HG03025 (cell line): ENCODE measurements around the gene RBMS3.

ENCODE experiments used
- ATAC-seq: cut with Tn5 transposase; IDR thresholded peaks from one replicate; pipeline ENCODE4 v1.9.1; 2021; ENCODE audit warnings: mild to moderate bottlenecking, moderate library complexity; ENCODE audit not compliant: unreplicated experiment, low FRiP score

The RBMS3 gene

GRCh38 chr3:29826712-29827111 is 545.8 kb downstream of the RBMS3 start:
- no peak for ATAC-seq

GRCh38 chr3:29827756-29828155 is 546.9 kb downstream of the RBMS3 start:
- ATAC-seq, result no peak

- ATAC-seq, result no peak
These were observed 548.5 kb downstream of the RBMS3 start for GRCh38 chr3:29829340-29829739.

DNA sequence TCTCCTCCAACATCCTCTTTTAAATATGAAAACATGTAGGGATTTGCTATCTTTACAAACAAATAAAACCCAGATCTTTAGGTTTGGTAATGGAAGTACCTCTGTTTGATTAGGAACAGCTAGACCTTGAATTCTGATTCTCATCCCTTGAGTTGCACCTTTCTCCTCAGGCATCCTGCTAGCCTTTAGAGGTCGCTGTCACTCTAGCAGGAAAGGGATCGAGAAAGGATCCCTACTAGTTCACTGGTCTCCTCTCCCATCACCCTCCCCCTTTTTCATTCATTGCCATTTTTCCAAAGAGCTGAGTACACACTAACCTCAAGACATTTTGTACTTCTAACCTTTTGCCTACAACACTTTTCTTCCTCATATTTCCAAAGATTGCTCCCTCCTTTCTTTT is 569.8 kb downstream of the RBMS3 start:
- ATAC-seq, result no peak

GRCh38 chr3:29852767-29853166 is 571.9 kb downstream of the RBMS3 start:
- no peak for ATAC-seq

DNA sequence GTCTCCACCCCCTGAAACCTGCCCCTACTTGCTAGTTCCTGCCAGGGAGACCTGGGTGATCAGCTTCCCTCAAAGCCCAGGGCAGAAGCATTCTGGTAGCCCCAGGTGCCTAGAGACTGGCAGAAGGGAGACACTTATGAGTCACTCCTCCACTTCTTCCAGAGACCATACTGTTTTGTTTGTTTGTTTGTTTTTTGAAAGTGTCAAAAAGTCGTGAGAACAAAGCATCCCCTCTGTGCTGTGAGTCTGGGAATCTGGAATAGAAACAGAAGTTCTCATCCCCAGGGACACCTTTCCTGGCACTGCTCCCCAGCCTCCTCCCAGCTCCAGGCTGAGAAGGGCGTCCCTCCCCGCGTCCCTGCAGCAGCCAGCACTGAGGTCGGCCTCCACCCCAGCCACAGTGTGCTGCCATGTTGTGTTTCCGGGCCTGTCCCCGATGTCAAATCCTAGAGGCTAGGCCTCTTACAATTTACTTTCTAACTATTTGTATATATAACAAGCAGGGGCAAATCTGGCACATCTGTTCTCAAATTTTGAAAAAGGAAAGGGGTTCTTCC is 573.0 kb downstream of the RBMS3 start:
- no peak for ATAC-seq

- no peak for ATAC-seq
These were observed 574.0 kb downstream of the RBMS3 start for GRCh38 chr3:29854821-29855220.

DNA sequence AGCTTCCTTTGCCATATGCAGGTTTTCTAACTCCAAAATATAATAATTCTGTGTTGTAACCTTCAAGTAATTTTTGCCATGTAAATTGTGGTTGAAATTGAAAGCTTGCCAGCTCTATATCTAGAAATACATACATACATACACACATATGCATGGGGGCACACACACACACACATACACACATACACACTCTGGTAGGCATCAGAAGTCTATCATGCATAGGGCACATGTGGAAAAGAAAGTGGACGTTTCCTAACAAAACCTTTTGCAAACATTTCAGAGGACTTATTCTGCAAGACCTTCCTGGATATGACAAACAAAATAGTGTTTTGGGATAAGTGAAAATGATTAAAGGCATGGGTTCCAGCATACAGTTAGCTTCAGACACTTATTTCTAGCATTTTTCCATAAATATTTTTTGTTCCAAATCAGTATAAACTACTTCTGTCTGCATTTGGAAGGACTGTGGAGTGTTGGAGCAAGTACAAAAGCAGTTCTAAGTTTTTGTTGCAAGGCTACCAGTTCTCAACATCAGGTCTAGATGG is 578.9 kb downstream of the RBMS3 start:
- no peak for ATAC-seq

GRCh38 chr3:29864809-29865208 is 583.9 kb downstream of the RBMS3 start:
- no peak for ATAC-seq

GRCh38 chr3:29868543-29869101 is 587.8 kb downstream of the RBMS3 start:
- no peak for ATAC-seq

DNA sequence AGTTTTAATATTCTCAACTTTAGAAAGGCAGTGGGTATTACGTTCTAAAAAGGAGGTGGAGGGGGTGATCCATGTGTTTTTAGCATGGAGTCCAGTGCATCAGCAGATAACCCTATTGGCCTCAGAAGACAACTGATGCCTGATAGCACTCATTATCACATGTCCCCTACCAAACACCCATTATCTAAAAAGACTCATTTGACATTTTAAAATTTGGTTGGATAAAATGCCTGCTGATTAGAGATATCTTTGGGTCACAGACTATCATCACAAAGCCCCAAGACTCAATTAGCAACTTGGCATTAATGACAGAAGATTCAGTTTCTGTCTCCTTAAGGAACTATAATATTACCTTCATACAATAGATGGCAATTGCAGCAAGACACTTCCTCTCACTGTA is 589.3 kb downstream of the RBMS3 start:
- no peak for ATAC-seq

DNA sequence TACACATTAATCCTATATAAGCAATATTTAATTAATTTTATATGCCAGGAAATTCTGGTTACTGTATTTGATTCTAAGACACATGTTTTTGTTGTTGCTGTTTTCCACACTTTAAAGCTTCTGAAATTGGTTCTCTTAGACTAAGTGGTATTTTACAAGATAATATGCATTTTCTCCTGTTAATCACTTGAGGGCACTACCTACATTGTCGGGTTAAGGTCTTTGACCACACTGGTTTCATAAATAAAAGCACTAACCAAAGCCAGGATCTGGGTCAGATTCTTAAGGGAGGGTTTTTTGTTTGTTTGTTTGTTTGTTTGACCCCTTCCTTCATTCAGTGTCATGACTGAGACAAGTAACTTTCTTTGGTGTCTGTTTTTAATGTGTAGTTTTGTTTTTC is 590.2 kb downstream of the RBMS3 start:
- no peak for ATAC-seq

DNA sequence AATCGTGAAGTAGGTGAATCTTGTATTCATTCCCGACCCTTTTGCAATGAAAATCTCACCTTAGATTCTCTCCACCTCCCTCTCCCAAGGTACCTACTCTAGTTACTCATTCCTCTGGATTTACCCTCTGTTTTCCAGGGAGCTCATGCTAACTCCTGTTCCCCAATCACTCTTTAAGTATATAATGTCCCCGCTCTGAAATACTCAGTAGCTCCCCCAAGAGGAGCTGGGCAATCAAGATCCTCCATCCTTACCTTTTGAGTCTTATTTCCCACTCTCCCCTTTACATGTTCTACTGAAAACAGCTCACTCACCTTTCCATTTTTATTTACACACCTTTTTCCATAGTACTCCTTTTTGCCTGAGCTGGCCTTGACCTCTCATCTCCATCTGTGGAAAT is 599.9 kb downstream of the RBMS3 start:
- no peak for ATAC-seq

DNA sequence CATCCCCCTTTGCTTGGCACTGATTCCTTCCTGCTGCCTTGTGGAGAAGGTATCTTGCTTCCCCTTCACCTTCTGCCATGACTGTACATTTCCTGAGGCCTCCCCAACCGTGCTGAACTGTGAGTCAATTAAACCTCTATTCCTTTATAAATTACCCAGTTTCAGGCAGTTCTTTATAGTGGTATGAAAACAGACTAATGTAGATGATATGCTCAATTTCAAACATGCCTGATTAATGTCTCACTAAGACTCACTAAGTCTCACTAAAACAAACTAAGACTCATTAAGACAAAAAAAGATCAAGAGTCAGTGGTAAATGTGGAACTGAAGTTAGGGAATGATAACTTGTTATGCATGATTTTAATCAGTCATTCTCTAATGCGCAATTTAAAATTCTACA is 606.6 kb downstream of the RBMS3 start:
- ATAC-seq, result no peak

DNA sequence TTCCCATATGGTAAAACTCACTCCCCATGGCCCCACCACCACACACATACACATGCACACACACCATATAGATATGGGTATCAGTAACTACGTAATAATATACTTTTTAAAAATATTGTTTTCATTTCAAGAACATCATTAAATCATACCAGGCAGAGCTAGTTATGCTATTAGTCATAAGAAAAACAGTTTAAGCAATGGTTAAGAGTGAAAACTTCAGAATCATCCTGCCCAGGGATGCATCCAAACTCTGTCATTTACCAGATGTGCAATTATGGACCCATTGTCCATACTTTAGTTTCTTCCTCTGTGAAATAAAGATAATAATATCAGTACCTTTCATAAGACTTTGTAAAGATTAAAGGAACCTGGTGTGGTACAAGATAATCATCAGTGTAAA is 608.3 kb downstream of the RBMS3 start:
- ATAC-seq, result no peak

DNA sequence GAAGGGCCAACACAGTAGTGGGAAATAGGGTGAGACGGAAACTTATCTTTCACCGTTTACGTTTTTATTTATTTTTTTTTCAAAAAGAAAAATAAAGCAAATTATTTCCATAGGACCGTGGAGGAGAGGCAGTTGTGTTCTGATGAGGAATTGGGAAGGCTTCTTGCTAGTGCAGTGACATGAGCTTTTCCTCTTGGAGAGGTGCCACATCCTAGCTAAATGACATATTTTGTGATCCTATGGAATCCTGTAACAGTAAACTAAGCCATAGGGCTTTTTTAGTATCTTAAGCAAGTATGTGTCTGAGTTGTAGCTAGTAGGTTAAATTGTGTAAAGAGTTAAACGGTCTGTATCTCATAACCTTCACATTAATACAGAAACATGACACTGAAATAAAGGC is 609.9 kb downstream of the RBMS3 start:
- ATAC-seq, result no peak

- ATAC-seq, result no peak
These were observed 612.2 kb downstream of the RBMS3 start for GRCh38 chr3:29892976-29893554.

- no peak for ATAC-seq
These were observed 616.0 kb downstream of the RBMS3 start for GRCh38 chr3:29896856-29897255.

DNA sequence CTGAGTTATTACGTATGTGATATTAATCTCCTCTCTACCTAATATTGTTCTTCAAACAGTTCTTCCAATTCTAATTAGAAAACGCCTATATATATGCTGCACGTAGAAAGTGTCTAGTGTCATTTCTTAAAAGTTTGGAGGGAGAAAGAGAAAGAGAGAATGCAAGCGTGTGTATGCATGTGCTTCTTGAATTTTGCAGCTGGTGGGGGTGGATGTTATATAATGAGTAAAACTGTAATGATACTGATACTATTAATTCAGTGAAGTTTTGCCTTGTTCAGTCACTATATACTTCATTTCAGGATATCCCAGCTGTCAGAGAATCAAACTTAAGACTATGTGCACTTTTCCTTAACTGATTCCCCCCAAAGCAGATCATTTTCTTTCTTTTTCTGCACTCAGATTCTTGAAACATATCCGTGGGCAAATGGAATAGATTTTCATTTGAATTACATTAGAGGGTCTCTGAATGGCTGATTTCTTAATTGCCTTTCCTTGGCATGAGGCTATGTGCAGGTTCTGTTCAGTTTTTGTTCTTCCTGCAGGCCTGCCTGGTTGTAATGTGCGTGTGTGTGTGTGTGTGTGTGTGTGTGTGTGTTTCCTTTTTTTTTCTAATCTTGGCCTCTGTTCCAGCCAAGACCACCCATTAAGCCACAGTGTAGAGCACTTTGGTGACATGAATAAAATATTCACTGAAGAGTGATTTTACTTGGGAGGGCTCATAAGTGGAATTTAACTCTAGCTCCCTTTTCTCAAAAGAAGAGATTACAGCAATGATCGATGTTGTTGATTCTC is 617.5 kb downstream of the RBMS3 start:
- no peak for ATAC-seq

- ATAC-seq, result no peak
These were observed 618.1 kb downstream of the RBMS3 start for GRCh38 chr3:29899021-29899420.

DNA sequence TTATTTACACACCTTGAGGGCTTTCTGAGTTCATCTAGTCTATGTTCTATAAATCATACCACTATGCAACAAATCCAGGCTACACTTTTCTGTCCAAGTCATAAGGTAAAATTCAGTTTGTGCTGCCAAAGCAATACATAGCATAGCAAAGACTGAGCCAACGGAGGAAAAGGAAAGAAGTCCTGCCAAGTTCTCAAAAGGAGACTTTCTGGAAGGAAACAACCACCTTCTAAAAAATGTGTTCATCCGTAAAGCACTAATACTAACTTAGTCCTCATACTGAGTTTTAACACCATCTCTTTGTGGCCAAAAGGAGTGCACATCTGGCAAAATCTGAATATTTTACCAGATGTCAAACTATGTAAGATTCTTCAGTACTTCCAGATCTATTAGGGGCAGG is 620.2 kb downstream of the RBMS3 start:
- no peak for ATAC-seq
